ENCODE measurements around the gene MMP13.

GRCh38 chr11:102964867-102965266 is 9.3 kb upstream of the MMP13 start:
- TF ChIP-seq CTCF (IDR thresholded peaks at IDR 0.05) (no peak), EZH2phosphoT487 (IDR thresholded peaks at IDR 0.05) (no peak)
